Astrocyte of the hippocampus (primary cell): ENCODE data around the gene GAR1.
"Not testable (repeated sequence)": the region's sequence is repeated elsewhere in the genome, so short reads cannot be mapped to it uniquely, and the experiment has no call there.

Experiments used
- DNase-seq: peaks from one replicate; pipeline ENCODE4 v3.0.0; 2011; ENCODE audit warnings: low read depth, low spot score

Gene GAR1

DNA sequence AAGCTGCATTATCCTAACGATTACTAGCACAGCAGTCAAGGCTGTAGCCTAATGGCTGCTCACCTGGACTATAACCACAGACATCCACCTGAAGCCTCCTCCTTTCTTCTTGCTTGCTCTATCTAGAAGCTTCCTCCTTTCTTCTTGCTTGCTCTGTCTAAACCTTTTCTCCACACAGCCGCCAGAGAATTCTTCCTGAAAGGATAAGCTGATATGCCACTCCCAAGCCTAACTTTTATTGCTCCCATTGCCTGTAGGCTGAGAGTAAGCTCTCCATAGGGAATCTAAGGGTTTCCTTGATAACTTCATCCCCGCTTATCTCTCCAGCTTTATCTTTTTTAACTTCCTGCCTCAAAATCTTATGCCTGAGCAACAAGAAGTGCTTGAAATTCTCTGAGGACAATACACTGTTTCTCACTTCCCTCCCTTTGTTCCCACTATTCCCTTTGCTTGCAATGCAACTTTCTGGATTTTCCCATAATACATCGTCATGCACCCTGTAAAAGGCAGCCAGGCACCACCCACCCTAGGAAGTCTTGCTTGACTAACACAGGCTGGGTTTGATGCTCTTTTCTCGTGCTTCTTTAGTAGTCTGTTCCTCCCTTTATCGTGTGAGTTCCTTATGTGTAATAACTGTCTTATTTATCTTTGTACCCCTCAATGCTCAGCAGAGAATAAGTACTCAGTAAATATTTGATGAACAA lies 31.0 kb downstream of the GAR1 start:
- no peak for DNase-seq

DNA sequence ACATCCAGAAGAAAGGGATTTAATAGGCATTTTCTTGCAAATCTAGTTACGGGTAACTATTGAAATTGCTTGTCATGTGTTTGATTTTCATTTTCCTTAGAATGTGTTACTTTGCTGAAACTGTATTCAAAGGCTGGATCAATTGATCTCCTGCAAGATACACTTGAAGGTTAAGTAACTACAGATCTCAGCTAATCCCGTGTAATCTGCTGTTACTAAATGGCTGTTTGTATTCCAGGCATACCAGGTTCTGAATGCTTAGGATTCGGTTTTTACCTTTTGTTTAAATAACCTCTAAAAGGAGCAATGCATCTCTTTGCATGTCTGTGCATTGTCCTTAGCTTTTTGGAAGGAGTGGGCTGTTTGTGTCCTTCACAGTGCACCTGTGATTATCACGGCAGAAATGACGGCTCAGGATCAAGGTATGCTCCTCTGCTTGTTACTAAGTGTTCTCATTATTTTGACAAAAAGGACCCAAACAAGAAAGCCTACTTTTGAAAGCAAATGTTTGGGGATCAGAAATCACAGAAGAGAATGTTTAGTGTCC lies 32.4 kb downstream of the GAR1 start, which contains the start of gene LRIT3:
Gene LRIT3 (plus strand): TSS at position 212 of the 547 bp plus-strand sequence. CDS start 95 bp downstream, at position 307.
- DNase-seq = no peak

DNA sequence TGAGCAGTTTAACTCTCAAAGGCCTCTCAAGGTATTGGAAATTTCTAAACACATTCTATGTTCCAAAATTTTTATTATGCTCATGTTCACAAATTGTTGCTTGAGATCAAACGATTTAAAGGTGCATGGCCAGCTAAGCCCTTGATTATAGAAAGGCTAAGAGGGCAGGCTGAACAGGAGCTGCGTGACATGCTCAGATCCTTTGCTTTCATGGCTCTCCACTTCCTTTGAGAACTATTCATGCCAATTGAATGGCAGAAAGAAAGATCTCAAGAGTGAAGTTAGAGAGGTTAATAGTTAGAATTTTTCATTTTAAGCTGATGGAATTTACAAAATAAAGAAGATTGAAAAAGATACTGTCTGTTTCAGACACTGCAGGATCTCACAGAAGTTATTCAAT lies 32.9 kb downstream of the GAR1 start:
- no peak for DNase-seq

DNA sequence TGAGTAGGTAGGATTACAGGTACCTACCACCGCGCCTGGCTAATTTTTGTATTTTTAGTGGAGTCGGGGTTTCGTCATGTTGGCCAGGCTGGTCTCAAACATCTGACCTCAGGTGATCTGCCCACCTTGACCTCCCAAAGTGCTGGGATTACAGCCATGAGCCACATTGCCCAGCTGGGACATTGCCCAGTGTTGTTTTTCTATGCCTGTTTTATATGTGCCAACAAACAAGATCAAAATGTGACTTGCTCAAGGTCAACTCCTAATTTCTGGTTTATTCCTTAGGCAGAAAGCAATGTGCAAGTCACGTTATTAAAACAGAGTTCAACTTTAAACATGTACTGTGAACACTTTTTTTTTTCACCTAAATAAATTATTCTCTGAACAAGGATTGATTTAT lies 35.0 kb downstream of the GAR1 start:
- DNase-seq = no peak

DNA sequence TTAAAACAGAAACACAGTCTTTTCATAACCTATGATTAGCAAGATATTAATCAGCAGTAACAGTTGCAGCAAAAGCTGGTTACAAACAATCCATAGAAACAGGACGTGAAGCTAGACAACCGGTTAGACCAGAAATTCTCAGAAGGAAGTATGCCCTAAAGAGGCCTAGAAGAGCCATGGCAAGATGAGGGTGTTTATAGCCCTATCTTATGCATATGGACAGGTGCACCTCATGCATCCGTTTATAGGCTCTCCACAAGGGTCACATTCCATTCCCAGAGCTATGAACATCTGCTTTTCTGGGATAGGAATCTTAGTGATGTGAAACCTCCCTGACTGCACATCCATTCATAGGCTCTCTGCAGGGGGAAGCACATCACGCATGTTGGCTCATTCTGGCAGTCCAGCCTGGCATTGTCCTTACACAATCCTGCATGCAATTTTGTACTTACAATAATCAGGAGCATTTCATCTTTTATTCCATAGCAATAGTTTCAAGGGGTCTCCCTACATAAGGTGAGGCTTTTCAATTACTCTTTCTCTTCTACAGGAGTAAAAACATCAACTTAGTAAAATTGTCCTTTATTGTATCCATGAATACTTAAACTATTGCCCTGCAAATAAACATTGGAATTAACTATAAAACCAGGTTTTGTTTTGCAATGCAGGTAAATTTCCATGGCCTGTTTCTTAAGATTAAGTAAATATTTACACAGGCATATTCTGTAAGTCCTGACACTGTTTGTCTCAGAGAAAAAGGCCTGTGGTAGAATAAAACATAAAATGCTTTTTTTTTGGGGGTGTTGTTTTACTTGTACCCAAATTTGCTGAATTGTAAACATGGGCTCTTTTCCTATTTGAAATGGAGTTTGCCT lies 44.1 kb downstream of the GAR1 start:
- not testable (repeated sequence) for DNase-seq

DNA sequence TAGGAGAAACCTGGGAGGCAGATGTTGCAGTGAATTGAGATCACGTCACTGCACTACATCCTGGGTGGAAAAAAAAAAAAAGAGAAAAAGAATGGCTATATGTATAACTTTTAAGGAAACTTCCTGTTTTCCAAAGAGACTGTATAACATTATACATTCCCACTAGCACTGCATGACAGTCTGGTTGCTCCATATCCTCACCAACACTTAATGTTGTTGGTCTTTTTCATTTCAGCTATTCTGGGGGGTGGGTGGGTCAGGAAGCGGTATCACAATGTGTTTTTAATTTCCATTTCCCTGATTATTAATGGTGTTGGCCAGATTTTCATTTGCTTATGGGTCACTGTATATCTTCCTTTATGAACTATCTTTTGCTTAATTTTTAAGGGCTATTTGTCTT lies 45.7 kb downstream of the GAR1 start:
- DNase-seq = no peak

DNA sequence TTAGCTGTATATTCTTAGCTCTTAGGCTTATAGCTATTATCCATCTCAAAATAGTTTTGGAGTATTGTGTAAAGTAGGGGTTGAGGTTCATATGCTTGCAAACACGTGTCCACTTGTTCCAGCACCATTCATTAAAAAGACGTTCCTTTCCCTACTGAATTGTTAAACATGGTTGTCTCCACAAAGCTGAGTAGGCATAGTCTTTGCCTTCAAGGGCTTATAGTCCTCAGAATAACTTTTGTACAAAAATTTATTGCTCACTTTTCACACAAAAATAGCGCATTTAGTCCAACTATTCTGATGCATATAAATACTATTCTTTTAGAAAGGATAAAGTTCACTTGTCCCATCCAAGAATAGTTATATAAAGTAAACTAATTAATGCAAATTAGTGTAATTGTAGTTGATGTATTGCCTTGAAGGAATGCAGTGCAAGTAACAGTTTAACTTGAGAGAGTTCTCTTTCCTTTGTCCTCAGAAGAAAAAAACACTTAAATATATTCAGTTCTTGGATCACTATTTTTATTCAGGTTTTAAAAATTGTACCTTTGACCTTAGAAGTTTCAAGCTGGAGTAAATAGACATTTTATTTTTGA lies 46.5 kb downstream of the GAR1 start:
- no peak for DNase-seq

DNA sequence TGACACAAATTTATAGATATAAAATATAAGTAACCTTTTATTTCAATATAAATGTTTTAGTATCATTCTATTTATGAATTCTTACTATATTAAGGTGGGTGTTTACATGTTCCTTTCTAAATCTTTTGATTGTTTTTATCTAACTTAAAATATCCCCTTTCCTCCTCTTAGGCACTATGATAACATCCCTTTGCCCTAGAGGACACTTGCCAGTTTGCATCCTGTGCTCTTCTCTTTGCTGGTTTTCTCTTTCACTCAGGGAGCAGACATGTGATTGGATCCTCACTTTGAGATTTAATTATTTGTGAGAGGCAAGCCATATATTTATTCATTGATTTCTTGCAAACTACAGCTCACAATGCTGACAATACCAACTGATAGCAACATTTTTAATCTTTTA lies 48.6 kb downstream of the GAR1 start:
- no peak for DNase-seq

DNA sequence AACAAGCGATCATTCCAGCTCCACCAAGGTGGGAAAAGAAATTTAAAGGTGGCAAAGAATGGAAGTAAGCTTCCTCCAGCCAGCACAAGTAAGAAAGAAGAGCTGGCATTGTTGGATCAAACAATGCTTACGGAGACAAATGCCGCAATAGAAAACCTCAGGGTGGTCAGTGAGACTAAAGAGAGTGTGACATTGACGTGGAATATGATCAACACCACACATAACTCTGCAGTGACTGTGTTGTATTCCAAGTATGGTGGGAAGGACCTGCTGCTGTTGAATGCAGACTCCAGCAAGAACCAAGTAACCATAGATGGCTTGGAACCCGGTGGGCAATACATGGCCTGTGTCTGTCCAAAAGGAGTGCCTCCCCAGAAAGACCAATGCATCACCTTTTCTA lies 54.5 kb downstream of the GAR1 start:
- no peak for DNase-seq

DNA sequence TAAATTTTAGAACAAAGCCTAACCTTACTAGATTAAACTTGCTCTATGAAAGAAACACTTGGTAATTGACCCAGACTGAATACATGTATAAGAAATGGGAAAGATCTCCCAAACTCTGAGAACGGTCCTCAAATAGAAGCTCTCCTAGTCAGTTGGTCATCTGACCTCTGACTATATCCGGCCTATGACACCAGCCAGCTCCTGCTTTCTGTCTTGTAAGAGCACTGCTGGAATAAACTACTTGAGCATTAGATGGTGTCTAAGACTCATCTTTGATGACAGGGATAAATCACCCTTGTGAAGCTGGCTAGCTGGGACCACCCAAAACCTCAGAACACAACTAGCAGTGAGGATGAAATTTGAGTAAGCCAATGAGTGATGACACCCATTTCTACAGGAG lies 56.5 kb downstream of the GAR1 start:
- no peak for DNase-seq

DNA sequence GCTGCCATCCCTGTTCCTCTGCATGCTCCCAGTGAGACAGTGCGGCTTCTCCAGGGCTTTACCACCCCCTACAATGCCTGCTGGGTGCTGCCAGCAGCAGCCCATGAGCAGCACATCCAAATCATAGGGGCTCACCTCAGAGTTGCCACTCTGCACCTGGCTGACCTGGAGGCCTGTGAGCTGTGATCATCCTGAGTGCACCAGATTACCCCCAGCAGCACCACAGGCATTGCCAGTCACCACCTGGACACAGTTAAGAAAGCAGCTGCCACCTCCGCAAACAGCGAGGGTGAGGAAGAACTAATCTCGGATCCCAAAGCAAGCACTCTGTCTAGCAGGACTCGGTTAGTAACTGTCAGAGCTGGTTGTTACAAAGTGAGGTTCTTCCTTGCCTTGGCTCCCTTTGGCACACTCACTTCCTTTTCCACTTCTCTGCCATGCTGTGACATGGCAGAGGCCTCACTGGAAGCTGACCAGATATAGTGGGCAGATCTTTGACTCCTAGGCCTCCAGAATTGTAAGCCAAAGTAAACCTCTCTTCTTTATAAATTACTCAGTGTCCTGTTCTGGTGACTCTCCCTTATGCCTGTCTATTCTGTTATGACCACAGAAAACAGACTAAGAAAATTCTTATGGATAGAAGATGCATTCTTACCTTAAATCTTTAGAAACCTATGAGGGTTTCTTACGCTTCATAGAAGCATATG lies 57.5 kb downstream of the GAR1 start:
- no peak for DNase-seq

DNA sequence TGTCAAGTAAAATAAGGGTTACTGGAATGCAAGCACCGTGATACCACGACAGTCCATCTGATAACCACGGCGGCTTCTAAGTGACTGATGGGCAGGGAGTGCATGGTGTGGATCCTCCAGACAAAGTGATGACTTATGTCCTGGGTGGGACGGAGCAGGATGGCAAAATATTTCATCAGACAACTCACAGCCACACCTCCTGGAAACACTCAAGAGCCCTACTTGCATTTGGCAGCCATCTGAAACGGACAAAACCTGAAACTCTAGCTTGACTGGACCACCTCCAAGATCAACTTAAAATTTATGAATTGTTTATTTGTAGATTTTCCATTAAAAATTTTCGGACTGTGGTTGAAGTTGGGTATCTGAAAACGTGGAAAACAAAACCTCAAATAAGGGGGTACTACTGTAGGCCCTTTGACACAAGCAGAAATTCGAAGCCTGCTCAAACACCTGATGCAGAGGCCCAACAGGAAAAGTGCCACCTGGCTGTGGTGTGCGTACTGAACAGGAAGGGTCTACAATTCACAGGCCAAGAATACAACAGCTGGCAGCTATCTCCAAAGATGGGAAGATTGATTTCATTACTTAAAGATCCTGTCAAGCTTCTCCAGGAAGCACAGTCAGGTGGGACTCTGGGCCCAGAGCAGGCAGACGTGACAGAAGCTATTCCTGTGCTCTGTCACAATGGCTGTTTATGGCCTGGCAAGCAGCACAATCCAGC lies 58.4 kb downstream of the GAR1 start:
- DNase-seq = no peak
